GM21529 (cell line): ENCODE data around the gene PGA3.
"Not testable (repeated sequence)": the region's sequence is repeated elsewhere in the genome, so short reads cannot be mapped to it uniquely, and the experiment has no call there.

Experiments used
- ATAC-seq: cut with Tn5 transposase; IDR thresholded peaks from one replicate; pipeline ENCODE4 v1.9.1; 2021; ENCODE audit not compliant: unreplicated experiment

The PGA3 gene

GRCh38 chr11:61202950-61203746, at the start of gene PGA3:
Gene PGA3, plus strand, starts transcription at chr11:61203515. Its CDS starts 50 bp downstream, at chr11:61203565.
- ATAC-seq: not testable (repeated sequence)

- ATAC-seq: no peak
Observed at GRCh38 chr11:61153593-61154095, 49.7 kb upstream of the PGA3 start.

GRCh38 chr11:61154528-61154927, 48.8 kb upstream of the PGA3 start:
- no peak for ATAC-seq

GRCh38 chr11:61155312-61155711, 48.0 kb upstream of the PGA3 start:
- ATAC-seq: no peak

- ATAC-seq: no peak
Observed at GRCh38 chr11:61155741-61156140, 47.6 kb upstream of the PGA3 start.

- no peak for ATAC-seq
Observed at GRCh38 chr11:61157743-61158142, 45.6 kb upstream of the PGA3 start.

GRCh38 chr11:61158691-61159381, 44.5 kb upstream of the PGA3 start:
- no peak for ATAC-seq

GRCh38 chr11:61160487-61161189, 42.7 kb upstream of the PGA3 start:
- no peak for ATAC-seq

- ATAC-seq: peak; percentile 69
Observed at GRCh38 chr11:61161190-61162091, 41.9 kb upstream of the PGA3 start, which contains the start of gene VPS37C. Gene VPS37C, minus strand, starts transcription at chr11:61161426. Its CDS starts 22,597 bp downstream, at chr11:61138829.

- no peak for ATAC-seq
Observed at GRCh38 chr11:61162092-61162941, 41.0 kb upstream of the PGA3 start.

GRCh38 chr11:61163021-61163420, 40.3 kb upstream of the PGA3 start:
- ATAC-seq: no peak

- no peak for ATAC-seq
Observed at GRCh38 chr11:61163714-61164605, 39.4 kb upstream of the PGA3 start.

- ATAC-seq: no peak
Observed at GRCh38 chr11:61164606-61165424, 38.5 kb upstream of the PGA3 start.

- not testable (repeated sequence) for ATAC-seq
Observed at GRCh38 chr11:61165785-61166184, 37.5 kb upstream of the PGA3 start.

GRCh38 chr11:61166331-61166730, 37.0 kb upstream of the PGA3 start:
- not testable (repeated sequence) for ATAC-seq

GRCh38 chr11:61168042-61168688, 35.1 kb upstream of the PGA3 start:
- no peak for ATAC-seq

- ATAC-seq: no peak
Observed at GRCh38 chr11:61168800-61169199, 34.5 kb upstream of the PGA3 start.
